T-helper 2 cell treated with Interferon-gamma antibody and Interleukin-4, amounts not matched to agents 100 ng/mL and 5 ng/mL, for 36 hours (primary cell): Measurements from ENCODE around the gene B3GNT3. TPM values are rescaled to one million over a fixed set of nuclear protein-coding genes. Genes with fewer than 3 reads are reported as not detected.

Experiments used
- intact Hi-C: fragments of 100-400 bp; cut with micrococcal nuclease; formaldehyde crosslinking; loops from one replicate; pipeline ENCODE4 v1.15.1; 2023
- total RNA-seq: library from RNA; stranded (reverse); gene quantifications from 2 replicates; pipeline ENCODE4 v1.2.3, GENCODE V29; 2022

The B3GNT3 gene, protein sequence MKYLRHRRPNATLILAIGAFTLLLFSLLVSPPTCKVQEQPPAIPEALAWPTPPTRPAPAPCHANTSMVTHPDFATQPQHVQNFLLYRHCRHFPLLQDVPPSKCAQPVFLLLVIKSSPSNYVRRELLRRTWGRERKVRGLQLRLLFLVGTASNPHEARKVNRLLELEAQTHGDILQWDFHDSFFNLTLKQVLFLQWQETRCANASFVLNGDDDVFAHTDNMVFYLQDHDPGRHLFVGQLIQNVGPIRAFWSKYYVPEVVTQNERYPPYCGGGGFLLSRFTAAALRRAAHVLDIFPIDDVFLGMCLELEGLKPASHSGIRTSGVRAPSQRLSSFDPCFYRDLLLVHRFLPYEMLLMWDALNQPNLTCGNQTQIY
- total RNA-seq: not detected in 2 replicates

DNA sequence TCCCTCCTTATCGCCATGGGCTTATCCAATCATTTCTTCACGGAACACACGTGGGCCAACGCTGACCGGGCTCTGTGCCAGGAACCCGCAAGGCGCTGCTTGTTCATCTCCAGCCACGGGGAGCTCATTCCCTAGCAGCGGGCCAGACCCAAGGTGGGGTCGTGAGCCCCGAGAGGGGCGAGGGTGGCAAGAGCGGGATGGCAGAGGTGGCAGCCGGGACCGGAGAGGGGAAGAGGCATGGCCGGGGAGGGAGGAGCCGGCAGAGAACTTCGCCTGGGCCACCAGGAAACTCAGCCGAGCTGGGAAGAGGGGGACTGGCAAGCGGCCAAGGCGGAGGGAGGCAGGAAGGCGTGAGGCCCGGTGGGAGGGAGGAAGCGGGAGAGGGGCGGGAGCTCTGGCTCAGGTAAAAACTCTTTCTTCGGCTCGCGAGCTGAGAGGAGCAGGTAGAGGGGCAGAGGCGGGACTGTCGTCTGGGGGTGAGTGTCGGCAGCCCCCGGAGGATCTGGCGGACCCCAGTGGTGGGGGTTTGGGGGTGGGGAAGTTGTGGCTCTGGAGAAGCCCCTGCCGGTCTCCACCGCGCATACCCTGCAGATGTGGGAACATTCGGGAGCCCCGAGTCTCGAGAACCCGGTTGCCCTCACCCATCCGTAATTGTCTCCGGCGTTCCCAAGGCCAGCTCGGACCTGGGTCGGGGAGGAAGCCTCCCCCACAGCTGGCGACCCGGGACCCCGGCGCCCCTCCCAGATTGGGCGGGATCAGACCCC, at the start of gene B3GNT3:
B3GNT3 (plus strand) TSS at position 408 of the 764 bp plus-strand sequence. CDS start 12,670 bp downstream, outside the sequence.
- intact Hi-C loops: no loop called here

DNA sequence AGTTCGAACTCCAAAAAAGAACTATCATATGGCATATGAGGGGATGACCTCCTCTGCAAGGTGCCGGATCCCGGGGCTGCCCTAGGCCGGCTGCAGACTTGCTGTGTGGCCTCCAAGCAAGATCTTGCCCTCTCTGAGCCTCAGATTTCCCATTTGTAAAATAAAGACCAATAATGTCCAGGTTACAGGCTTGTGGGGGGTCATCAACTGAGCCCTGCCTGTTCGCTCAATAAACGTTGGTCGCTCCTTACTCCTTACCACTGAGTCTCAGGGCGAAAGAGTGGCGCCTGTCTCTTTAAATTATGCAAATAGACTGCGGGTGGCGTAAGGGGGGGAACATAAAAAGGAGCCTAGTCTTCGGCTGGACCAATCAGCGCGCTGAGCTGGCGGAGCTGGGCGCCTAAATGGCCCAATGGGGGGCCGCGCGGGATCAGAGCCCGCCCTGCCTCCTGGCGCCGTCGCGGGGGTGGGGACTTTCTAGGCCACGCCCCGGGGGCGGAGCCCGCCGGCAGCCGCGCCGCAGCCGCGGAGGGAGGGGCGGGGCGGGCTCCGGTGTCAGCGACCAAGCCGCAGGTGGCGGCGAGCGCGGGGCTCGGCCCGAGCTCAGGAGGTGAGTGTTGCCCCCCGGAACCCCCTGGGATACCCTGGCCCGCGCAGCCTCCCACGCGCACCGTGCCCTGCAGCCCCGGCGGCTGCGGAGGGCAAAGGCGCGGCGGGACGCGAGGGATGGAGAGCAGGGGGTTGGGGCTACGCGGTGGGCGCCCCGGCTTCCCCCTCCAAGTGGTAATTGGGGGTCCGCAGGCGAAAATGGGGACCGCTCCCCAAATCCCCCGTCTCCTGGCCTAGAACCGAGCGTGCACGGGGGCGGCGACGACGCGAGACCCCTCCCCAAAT, 47.5 kb upstream of the B3GNT3 start:
- intact Hi-C loops: loop anchor here (1.0 to 10.0 kb wide), 2 partner anchors 28 to 193 kb away; partner anchors contain the start of genes COLGALT1 and MAP1S

DNA sequence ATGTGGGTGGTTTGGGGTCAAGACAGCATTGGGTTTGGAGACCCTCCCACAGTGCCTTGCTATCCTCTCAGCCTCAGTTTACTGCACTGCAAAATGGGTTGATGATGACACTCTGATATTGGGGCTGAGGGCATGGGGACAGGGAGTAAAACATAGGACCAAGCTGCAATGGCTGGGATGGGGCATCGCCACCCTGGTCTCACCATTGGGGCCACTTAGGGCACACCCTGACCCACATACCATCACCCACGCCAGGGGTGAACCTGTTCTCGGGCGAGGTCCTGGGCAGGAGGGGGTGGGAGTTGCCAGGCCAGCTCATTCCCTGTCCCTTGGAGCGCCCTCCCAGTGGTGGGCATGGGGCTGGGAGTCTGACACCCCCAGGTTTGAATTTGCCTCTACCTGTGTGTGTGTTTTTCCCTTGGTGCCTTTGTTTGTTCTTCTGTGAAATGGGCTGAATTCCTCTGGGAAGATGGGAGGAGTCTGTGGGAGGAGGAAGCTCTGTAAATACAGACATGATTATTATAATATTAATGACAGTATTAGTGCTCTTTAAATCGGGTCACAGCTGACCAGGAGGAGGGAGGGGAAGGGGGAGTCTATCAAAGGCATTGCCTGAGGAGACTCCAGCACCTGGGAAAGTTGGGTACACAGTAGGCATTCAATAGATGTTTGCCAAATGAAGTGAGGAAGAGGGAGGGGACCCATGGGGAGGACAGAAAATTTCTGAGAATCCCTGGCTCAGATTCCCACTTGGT, 45.9 kb upstream of the B3GNT3 start:
- intact Hi-C loops: loop anchor here (10.0 kb wide), 1 partner anchor 194 kb away; the partner anchor contains the start of gene COLGALT1

DNA sequence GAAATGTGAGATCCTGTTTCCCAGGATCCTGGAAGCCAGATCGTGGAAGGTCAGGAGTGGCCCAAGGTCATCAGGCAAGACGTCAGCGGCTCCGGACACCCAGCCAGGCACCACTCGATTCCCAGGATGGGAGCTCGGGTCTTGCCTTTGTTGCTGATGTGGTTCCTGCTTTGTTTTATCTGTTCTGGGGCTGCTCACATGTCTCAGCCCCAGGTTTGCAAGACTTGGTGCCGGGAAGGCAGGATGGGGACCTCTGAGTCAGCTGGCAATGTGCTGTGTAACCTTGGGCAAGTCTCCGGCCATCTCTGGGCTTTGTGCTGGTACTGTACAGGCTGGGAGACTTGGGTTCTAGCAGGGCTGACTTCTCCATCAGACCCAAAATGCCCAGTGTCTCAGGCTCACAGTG, 45.0 kb upstream of the B3GNT3 start:
- intact Hi-C loops: loop anchor here (10.0 kb wide), 1 partner anchor 195 kb away; the partner anchor contains the start of gene COLGALT1

DNA sequence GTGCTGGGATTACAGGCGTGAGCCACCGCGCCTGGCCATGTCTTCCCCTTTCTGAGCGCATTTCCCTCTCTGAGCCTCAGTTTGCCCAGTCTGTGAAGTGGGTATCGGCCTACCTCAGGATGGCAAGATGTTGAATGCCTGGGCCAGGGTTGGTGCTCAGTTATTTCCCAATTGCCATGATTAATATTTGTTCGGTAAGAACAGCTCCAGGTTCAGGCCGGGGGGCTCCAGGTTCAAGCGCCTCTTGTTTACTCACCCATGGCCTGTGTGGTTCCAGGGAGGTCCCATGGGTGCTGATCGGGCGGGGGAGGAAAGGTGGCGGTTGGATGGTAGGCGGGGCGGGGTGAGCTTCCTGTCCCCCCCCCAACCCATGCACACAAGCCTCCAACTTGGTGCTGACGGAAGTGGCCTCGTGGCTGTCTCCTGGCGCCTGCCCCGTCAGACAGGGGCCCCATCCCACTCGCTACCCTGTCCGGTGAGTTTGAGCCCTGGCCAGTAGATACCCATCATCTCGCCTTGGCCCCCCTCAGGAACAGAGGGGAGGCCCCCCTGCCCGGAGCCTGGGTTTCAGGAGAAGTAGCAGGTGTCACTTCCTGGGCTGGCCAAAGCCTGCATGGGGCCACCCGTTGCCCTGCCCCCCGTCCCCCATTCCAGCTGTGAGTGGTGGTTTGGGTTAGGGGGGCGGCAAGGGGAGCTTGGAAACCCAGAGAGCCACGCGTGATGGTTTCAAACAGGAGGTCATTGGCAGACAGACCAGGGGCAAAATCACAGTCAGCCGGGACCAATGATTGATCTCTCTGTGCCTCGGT, 43.6 kb upstream of the B3GNT3 start, which contains the start of gene FCHO1:
FCHO1 (plus strand) TSS at position 375 of the 809 bp plus-strand sequence. CDS start 3,688 bp downstream, outside the sequence.
- intact Hi-C loops: loop anchor here (1.0 kb wide), 1 partner anchor 96 kb away; the partner anchor contains the start of gene JAK3

DNA sequence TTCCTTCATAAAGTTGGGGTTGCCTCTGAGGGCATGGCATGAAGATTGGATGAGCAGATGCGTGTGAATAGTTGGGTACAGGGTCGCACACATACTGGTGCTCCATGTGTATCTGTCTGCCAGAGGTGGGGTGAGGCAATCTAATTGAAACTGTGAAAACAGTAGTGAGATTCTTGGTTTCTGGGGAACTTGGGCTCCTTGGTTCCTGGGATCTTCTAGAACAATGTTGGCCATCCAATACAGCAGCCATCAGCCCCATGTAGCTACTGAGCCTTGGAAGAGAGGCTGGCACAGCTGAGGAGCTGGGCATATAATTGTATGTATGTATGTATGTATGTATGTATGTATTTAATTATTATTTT, 43.0 kb upstream of the B3GNT3 start:
- intact Hi-C loops: loop anchor here (1.0 kb wide), 1 partner anchor 95 kb away; the partner anchor contains the start of gene JAK3

DNA sequence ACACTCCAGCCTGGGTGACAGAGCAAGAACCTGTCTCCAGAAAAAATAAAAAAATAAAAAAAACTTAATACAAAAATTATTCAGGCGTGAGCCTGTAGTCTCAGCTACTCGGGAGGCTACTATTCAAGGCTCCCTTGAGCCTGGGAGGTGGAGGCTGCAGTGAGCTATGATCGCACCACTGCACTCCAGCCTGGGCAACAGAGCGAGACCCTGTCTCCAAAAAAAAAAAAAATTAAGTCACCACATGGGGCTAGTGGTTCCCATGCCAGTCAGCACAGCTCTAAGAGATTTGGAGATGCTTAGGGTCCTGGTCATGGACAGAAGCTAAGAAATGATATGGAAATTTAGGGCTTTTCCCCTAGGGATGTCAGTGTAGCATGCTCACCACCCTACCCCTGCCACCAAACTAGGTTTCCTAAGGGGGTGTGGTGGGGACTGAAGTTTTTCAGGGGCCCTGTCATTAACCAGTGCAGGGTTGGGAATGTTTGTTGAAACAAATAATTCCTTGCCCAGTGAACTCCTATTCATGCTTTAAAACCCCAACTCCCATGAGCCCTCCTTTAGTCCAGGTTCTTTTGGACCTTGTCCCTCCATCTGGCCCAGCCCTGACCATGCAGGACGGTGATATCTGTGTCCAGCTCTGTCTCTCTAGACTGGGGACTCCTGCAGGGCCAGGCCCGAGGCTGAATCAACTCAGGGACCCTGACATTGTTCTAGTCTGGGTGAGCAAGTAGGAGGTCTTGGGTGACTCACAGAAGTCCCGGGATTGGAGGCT, 41.9 kb upstream of the B3GNT3 start:
- intact Hi-C loops: no loop called here

DNA sequence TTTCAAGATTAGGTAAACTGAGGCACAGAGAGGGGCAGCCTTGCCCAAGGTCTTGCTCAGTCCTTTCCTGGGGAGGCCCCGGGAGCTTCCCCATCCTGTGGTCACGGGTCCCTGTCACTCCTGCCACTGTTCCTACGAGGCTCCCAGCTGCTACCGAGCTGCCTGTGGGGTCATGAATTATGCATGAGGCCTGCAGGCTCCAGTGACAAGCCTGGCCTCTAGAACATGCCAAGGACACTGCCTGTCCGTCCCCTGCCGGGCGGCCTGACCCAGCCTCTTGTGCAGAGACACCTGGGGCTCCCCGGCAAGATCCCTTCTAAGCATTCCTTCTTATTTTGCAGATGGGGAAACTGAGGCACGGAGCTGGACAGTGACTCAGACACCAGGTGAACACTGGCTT, 41.0 kb upstream of the B3GNT3 start:
- intact Hi-C loops: no loop called here

DNA sequence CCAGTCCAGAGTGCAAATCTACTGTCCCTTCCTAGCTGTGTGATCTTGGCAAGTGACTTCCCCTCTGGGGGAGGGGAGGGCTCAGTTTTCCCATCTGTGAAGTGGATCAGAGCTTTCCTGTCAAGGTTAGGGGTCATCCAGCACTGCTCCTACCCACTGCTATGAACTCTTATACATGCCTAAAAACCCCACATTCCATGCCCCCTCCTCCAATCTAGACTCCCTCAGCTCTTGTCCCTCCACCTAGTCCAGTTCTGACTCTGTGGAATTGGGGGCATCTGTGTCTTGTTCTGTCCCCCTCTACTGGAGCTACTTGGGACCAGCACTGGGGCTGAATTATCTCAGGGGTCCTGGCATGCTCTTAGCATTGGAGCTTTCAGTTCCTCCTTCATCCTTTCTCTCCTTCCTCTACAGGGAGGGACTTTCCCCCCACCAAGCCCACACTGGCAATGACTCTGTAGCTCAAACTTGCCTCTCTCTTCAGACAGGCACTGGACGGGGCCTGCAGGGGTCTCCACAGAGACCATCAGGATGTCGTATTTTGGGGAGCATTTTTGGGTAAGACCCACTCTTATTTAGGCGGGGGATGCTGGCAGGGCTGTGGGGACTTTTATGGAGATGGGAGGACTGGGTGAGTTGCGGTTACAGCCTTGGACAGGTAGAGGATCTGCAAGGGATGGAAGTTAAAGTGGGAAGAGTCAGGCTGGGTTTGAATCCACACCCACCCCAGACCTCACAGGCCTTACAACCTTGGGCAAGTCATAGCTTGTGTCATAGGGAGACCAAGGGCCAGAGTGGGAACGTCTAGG, 40.1 kb upstream of the B3GNT3 start:
- intact Hi-C loops: no loop called here

DNA sequence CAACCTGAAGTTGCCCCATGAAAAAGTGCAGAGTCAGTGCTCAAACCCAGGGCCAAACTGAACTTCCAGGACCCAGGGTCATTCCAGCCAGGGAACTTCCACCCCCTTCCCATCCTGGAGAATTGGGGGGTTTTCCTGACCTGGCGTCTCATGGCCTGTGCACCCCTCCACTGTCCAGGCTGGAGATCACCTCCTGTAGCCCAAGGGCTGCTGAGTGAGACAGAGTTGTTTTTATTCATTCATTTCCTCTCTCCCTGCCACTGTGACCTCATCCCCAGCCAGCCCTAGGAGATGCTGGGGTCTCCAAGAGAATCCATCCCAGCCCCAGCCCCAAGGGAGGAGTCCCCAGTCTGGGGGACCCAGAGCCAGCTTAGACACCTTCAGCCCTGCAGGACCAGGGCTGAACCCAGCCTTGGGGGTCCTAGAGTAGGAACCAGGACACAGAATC, 39.5 kb upstream of the B3GNT3 start:
- intact Hi-C loops: no loop called here

DNA sequence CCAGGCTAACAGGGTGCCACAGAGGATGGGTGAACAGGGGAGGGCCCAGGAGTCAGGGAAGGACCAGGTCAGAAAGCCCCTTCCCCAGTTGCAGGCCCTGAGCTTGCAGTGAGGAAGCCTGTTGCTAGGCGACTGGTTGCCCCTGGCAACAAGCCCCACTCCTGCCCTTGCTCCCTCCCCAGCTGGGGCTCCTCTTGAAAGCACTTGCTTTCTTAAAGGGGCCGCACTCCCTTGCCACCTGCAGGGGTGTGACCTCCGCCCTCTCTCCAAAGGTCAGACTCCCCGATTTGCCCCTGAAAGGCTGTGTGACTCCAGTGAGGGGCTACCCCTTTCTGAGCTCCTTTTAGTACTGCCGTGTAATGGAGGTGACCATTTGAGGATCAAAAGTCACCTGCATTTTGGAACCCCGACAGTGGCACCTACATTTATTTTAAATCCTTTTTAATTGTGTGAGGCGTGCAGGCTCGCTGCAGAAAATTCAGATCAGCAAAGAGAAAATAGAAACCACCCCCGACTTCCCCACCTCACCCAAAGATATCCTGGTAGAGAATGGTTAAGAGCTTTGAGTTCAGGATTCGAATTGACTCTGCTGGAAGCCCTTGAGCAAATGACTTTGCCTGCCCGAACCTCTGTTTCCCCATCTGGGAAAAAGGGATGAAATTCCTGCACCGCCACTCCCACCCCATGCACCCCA, 38.8 kb upstream of the B3GNT3 start:
- intact Hi-C loops: no loop called here

DNA sequence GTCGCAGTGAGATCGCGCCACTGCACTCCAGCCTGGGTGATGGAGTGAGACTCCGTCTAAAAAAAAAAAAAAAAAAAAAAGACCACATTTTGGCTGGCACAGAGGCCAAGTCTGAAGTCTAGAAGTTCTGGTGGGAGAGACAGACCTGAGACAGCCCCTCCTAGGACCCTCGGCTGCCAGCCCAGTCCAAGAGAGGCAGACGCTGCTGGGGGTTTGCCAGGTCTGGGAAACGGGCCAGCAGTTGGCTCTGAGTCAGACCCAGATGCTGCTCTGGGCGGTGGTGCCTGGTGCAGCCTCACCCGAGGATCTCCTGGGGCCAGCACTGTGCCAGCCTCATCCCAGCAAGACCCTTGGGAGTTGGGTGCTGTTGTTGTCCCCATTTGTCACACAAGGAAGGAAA, 37.8 kb upstream of the B3GNT3 start:
- intact Hi-C loops: no loop called here

DNA sequence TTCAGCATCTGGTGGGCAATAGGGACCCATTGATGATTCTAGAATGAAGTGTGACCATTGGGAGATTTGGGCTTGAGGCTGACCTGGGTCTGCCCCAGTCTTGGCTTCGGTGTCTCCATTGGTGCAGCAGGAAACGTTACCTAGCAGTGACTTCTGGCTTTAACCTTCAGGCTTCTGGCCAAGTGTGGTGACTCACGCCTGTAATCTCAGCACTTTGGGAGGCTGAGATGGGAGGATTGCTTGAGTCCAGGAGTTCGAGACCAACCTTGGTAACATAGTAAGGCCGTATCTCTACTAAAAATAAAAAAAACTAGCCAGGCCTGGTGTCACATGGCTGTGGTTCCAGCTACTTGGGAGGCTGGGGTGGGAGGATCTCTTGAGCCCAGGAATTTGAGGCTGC, 36.4 kb upstream of the B3GNT3 start:
- intact Hi-C loops: no loop called here

DNA sequence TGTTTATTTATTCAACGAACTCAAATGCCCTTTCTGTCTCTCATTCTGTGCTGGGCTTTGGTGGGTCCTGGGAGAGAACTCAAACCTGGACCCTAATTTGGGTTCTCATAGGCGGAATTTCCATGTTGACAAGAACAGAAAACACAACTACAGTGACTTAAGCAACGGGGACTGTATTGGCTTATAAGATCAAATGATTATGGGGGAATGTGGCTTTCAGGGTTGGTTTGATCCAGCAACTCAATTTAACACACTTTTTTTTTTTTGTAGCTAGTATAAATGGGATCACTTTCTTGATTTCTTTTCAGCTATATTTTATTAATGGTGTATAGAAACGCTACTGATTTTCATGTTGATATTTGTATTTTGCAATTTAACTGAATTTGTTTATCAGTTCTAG, 33.8 kb upstream of the B3GNT3 start:
- intact Hi-C loops: no loop called here

DNA sequence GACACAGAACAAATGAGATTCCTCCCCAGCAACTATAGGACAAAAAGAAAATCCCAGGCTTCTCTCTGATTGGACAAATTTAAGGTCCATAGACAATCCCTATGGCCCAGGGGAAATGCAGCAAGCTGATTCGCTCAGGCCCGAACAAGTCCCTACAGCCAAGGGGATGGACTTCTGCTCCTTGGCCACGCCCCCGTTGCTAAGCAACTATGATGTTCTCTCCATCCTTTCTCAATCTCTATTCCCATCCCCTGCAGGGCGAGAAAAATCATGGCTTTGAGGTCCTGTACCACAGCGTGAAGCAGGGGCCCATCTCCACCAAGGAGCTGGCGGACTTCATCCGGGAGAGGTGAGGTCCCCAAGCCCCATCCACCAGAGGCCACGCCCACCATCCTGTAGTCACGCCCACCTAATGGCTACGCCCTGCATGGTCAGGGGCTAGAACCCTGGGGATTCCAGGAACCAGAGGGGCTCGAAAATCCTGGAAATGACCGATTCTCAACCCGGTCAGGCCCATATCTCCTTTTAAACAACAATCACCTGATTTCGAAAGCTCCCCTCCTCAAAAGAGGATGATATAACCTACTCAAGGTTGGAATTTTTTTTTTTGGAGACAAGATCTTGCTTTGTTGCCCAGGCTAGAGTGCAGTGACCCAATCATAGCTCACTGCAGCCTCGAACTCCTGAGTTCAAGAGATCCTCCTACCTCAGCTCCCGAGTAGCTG, 32.3 kb upstream of the B3GNT3 start:
- intact Hi-C loops: no loop called here

DNA sequence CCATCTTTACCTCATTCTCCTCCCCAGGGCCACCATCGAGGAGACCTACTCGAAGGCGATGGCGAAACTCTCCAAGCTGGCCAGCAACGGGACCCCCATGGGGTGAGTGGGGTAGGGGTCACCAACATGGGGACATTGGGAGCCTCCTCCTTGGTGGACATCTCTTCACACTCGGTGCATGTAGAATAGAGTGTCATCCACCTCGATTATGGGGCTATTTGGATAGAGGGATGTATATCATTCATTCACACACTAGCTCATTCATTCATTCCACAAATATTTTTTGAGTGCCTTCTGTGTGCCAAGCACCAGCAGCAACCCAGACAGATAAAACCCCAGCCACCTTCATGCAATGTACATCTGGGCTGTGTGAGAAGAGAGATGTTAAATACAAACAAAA, 30.6 kb upstream of the B3GNT3 start:
- intact Hi-C loops: no loop called here
